HCT116 (cell line): ENCODE measurements around the gene GLRX3.

Source experiments
- CBX3 ChIP-seq: IDR thresholded peaks from 2 replicates; pipeline ENCODE4 v1.6.1; 2012; ENCODE audit warnings: low read depth
- CEBPB ChIP-seq: IDR thresholded peaks from 2 replicates; pipeline ENCODE4 v1.6.1; 2012; ENCODE audit warnings: low read depth
- EGR1 ChIP-seq: IDR thresholded peaks from 2 replicates; pipeline ENCODE4 v1.6.1; 2012; ENCODE audit warnings: low read depth
- EZH2 ChIP-seq: fragments of 200-600 bp; sonication (generic); IDR thresholded peaks from 2 replicates; pipeline ENCODE4 v1.6.1; 2017; ENCODE audit warnings: antibody characterized with exemption, mixed run types
- JUND ChIP-seq: IDR thresholded peaks from 2 replicates; pipeline ENCODE4 v1.6.1; 2012
- POLR2A ChIP-seq: IDR thresholded peaks from 2 replicates; pipeline ENCODE4 v1.7.0; 2011; ENCODE audit warnings: borderline replicate concordance; ENCODE audit not compliant: insufficient read depth, insufficient read length; ENCODE audit errors: extremely low read depth
- POLR2AphosphoS5 ChIP-seq: IDR thresholded peaks from 2 replicates; pipeline ENCODE4 v1.6.1; 2011; ENCODE audit warnings: mild to moderate bottlenecking, low read depth, low read length, moderate library complexity
- RAD21 ChIP-seq: IDR thresholded peaks from 2 replicates; pipeline ENCODE4 v1.6.1; 2012; ENCODE audit warnings: low read depth, mild to moderate bottlenecking
- SIN3A ChIP-seq: IDR thresholded peaks from 2 replicates; pipeline ENCODE4 v1.6.1; 2012; ENCODE audit warnings: low read depth
- SP1 ChIP-seq: IDR thresholded peaks from 2 replicates; pipeline ENCODE4 v1.6.1; 2012; ENCODE audit warnings: low read depth
- SRF ChIP-seq: IDR thresholded peaks from 2 replicates; pipeline ENCODE4 v1.6.1; 2012; ENCODE audit warnings: low read depth
- TF ChIP-seq, protein P1 (sequence below), 3 experiments: fragments of 200-600 bp in 1 of 3; sonication (generic) in 1 of 3; IDR thresholded peaks in 2 of 3; conservative IDR thresholded peaks in 1 of 3; 2 replicates each; pipeline ENCODE4 v1.5.1; 2012 to 2017; ENCODE audit warnings: low read depth in 2 of 3, low read length in 2 of 3, antibody characterized with exemption in 1 of 3, borderline replicate concordance in 1 of 3, control low read depth in 1 of 3, mild to moderate bottlenecking in 1 of 3, mixed read lengths in 1 of 3, mixed run types in 1 of 3, moderate library complexity in 1 of 3; ENCODE audit not compliant: insufficient read depth in 1 of 3
- TF ChIP-seq, protein P2 (sequence below): IDR thresholded peaks from 2 replicates; pipeline ENCODE4 v1.6.1; 2012; ENCODE audit warnings: low read depth

DNA sequence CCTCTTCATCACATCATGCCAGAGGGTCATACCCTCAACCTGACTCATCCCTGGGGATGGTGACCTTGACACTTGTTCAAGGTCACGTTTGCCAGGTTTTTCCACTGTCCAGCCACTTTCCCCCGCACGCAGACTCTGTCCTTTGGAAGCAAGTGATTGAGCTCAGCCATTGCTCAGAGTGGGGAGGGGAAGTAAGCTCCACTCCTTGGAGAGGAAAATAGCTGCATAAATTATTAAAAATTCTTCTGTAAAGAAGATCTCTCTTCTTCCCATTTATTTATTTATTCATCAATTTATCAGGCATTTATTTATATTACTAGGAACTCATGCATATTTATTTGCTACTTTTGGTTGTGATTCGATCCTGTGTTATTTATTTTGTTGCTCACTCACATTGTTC is 88.0 kb downstream of the GLRX3 start:
- TF ChIP-seq EZH2: no peak
- no peak for TF ChIP-seq CEBPB
- no peak for TF ChIP-seq RAD21
- TF ChIP-seq, protein P1, sequence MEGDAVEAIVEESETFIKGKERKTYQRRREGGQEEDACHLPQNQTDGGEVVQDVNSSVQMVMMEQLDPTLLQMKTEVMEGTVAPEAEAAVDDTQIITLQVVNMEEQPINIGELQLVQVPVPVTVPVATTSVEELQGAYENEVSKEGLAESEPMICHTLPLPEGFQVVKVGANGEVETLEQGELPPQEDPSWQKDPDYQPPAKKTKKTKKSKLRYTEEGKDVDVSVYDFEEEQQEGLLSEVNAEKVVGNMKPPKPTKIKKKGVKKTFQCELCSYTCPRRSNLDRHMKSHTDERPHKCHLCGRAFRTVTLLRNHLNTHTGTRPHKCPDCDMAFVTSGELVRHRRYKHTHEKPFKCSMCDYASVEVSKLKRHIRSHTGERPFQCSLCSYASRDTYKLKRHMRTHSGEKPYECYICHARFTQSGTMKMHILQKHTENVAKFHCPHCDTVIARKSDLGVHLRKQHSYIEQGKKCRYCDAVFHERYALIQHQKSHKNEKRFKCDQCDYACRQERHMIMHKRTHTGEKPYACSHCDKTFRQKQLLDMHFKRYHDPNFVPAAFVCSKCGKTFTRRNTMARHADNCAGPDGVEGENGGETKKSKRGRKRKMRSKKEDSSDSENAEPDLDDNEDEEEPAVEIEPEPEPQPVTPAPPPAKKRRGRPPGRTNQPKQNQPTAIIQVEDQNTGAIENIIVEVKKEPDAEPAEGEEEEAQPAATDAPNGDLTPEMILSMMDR (IDR thresholded peaks at IDR 0.05 in 2 of 3, conservative IDR thresholded peaks at IDR 0.05 in 1 of 3; ENCODE audit: borderline replicate concordance in 1 of 3, insufficient read depth in 1 of 3, low read depth in 2 of 3, low read length in 2 of 3): no peak
- no peak for TF ChIP-seq POLR2A
- no peak for TF ChIP-seq POLR2AphosphoS5
- TF ChIP-seq CBX3: no peak
- TF ChIP-seq EGR1: no peak
- TF ChIP-seq SP1: no peak
- TF ChIP-seq SRF: no peak
- no peak for TF ChIP-seq JUND
- no peak for TF ChIP-seq SIN3A
- TF ChIP-seq, protein P2, sequence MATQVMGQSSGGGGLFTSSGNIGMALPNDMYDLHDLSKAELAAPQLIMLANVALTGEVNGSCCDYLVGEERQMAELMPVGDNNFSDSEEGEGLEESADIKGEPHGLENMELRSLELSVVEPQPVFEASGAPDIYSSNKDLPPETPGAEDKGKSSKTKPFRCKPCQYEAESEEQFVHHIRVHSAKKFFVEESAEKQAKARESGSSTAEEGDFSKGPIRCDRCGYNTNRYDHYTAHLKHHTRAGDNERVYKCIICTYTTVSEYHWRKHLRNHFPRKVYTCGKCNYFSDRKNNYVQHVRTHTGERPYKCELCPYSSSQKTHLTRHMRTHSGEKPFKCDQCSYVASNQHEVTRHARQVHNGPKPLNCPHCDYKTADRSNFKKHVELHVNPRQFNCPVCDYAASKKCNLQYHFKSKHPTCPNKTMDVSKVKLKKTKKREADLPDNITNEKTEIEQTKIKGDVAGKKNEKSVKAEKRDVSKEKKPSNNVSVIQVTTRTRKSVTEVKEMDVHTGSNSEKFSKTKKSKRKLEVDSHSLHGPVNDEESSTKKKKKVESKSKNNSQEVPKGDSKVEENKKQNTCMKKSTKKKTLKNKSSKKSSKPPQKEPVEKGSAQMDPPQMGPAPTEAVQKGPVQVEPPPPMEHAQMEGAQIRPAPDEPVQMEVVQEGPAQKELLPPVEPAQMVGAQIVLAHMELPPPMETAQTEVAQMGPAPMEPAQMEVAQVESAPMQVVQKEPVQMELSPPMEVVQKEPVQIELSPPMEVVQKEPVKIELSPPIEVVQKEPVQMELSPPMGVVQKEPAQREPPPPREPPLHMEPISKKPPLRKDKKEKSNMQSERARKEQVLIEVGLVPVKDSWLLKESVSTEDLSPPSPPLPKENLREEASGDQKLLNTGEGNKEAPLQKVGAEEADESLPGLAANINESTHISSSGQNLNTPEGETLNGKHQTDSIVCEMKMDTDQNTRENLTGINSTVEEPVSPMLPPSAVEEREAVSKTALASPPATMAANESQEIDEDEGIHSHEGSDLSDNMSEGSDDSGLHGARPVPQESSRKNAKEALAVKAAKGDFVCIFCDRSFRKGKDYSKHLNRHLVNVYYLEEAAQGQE: no peak
